ENCODE data around the gene NAA40. TPM values are rescaled to one million over a fixed set of nuclear protein-coding genes. Genes with fewer than 3 reads are reported as not detected.

NAA40 gene
- total RNA-seq, 1 experiment from 2014 or later = 44.4 TPM

DNA sequence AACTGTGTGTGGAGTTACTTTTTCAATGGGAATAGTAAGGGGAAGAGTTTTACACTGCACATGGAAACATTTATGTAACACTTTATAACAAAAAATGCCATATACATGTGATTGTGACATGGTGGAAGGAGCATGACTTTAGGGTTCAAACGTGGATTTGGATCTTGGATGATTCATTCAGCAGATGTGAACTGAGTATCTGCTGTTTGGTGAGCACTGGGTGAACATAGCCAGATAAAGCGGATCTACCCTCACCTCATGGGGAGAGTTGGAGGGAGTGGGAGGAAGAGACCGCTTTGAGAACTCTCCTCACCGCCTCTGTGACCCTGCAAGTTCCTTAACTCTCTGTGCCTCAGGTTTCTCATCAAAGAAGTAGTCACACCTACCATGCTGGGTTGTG, 3.1 kb downstream of the NAA40 start:
- Histone ChIP-seq H2BK15ac (ENCODE audit: low read depth, low read length) (no peak overlapping the region), H2BK12ac (ENCODE audit: insufficient read length, low read depth, low read length) (no peak overlapping the region), H3T11ph (ENCODE audit: low read length) (no peak overlapping the region), H3K18ac (ENCODE audit: insufficient read length, low read depth, low read length) (no peak overlapping the region), H3K4me2 (ENCODE audit: insufficient read depth, insufficient read length, low read length) (no peak overlapping the region), H4K20me1 (ENCODE audit: control insufficient read depth, insufficient read depth, insufficient read length) (no peaks in the 10 kb centered on the region), H3K14ac (ENCODE audit: insufficient read depth, low read length) (no peak overlapping the region), H3K23ac (ENCODE audit: insufficient read length, low read depth, low read length) (no peak overlapping the region), H4K91ac (ENCODE audit: insufficient read length, low read depth, low read length) (no peak overlapping the region), H3K79me2 (ENCODE audit: insufficient read depth, low read length) (peaks cover 7% of the 10 kb centered on the region; the same call in 1 of the 2 replicates), H2BK20ac (ENCODE audit: low read depth, low read length, poor library complexity, severe bottlenecking) (no peak overlapping the region), H3K56ac (ENCODE audit: insufficient read length, low read depth, low read length) (no peak overlapping the region), H3K27ac (ENCODE audit: insufficient read length, low read depth, low read length) (no peak overlapping the region), H3K9ac (ENCODE audit: extremely low read depth, insufficient read length, low read length) (no peak overlapping the region), H4K5ac (ENCODE audit: insufficient read length, low read depth, low read length) (no peak overlapping the region), H2BK120ac (ENCODE audit: low read depth, low read length, poor library complexity, severe bottlenecking) (no peak overlapping the region), H4K8ac (replicated peaks; ENCODE audit: insufficient read length, low read depth, low read length) (no peak overlapping the region), H3K9me3 (ENCODE audit: control insufficient read depth, low read depth, low read length) (no peaks in the 10 kb centered on the region), H3K4ac (ENCODE audit: low read depth, low read length) (no peak overlapping the region), H2BK5ac (ENCODE audit: insufficient read length, low read length) (no peak overlapping the region), H2AK5ac (ENCODE audit: insufficient read length, low read length) (no peak overlapping the region), H3K27me3 (ENCODE audit: insufficient read depth, low read length) (no peaks in the 10 kb centered on the region), H2AFZ (ENCODE audit: low read length) (no peak overlapping the region), H3K23me2 (ENCODE audit: insufficient read length, low read depth, low read length, poor library complexity, severe bottlenecking) (peaks cover 11% of the 10 kb centered on the region), H3K4me1 (ENCODE audit: insufficient read depth, low read length) (no peaks in the 10 kb centered on the region), H3K79me1 (ENCODE audit: insufficient read depth, low read depth, low read length, poor library complexity, severe bottlenecking) (peaks cover 9% of the 10 kb centered on the region)
- no peaks in the 10 kb centered on the region; the same call in 1 of the 2 replicates for H3K27me3 Mint-ChIP-seq (ENCODE audit: low read depth)
- DNase-seq = no peak
- TF ChIP-seq, protein P1, sequence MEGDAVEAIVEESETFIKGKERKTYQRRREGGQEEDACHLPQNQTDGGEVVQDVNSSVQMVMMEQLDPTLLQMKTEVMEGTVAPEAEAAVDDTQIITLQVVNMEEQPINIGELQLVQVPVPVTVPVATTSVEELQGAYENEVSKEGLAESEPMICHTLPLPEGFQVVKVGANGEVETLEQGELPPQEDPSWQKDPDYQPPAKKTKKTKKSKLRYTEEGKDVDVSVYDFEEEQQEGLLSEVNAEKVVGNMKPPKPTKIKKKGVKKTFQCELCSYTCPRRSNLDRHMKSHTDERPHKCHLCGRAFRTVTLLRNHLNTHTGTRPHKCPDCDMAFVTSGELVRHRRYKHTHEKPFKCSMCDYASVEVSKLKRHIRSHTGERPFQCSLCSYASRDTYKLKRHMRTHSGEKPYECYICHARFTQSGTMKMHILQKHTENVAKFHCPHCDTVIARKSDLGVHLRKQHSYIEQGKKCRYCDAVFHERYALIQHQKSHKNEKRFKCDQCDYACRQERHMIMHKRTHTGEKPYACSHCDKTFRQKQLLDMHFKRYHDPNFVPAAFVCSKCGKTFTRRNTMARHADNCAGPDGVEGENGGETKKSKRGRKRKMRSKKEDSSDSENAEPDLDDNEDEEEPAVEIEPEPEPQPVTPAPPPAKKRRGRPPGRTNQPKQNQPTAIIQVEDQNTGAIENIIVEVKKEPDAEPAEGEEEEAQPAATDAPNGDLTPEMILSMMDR (conservative IDR thresholded peaks at IDR 0.05) = no peak
- H3K27ac Mint-ChIP-seq = no peak overlapping the region; a peak in 1 of 7 replicates
- peaks cover 15 to 22% of the 10 kb centered on the region in 2 experiments for H3K4me1 Mint-ChIP-seq
- no CpG with 5 or more reads among the region's 4 CpGs for WGBS (ENCODE audit: extremely low coverage, insufficient read length, low lambda C conversion rate)
- peaks cover 3 to 18% (median 16%) of the 10 kb centered on the region in 3 experiments; a peak in 6 of 7 replicates for H3K36me3 Mint-ChIP-seq (ENCODE audit: insufficient read depth in 1 of 3, low read depth in 3 of 3)
- H3K9me3 Mint-ChIP-seq = no peaks in the 10 kb centered on the region; a peak in 1 of 5 replicates
- no peak overlapping the region for H3K4me3 Mint-ChIP-seq

All from H9 (cell line).